Occipital lobe (tissue), 2 donors: Measurements from ENCODE around the gene FBXO42. TPM values are rescaled to one million over a fixed set of nuclear protein-coding genes. Genes with fewer than 3 reads are reported as not detected.
"Not testable (repeated sequence)": the region's sequence is repeated elsewhere in the genome, so short reads cannot be mapped to it uniquely, and the experiment has no call there.

Experiments used
- DNase-seq: peaks from one replicate; lab custom pipeline; 2025; lab: John Stamatoyannopoulos, UW
- total RNA-seq: library from RNA; depleted of rRNA; stranded (reverse); fragments of >200 nt; gene quantifications from one replicate; pipeline ENCODE4 v1.2.3, GENCODE V29; 2014

The FBXO42 gene
- total RNA-seq, 1 donor from 2014 or later = 29.5 TPM

DNA sequence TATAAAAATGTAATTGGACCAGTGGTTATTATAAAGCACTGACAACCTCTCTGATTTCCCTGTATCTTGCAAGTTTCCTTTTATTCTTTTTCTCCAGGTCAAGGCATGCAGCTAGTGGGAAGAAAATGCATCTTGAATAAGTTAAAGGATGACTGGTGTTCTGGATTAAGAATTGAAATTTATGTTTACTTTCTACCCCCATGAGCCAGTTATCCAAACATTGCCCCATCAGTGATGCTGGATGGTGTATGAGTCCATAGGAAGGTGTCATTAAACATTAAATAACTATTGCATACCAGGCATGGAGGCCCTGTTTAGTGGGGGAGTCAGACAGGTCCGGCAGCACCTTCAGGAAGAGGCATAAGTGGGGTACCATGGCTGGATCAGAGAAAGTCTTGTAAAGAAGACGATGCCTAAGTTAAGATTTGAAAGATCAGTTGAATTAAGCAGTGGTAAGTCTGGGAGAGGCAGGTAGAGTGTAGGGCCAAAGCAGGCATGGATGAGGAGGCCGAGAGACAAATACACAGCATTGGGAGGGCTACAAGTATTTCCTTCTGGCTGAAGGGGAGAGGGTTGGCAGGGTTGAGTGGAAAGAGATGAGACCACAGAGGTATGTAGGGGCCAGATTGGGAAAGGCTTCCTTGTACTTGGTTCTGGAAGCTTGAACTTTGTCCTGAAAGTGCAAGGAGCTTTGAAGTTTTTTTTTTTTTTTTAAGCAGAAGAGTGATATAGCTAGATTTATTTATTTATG lies 20.4 kb upstream of the FBXO42 start:
- DNase-seq = no peak

DNA sequence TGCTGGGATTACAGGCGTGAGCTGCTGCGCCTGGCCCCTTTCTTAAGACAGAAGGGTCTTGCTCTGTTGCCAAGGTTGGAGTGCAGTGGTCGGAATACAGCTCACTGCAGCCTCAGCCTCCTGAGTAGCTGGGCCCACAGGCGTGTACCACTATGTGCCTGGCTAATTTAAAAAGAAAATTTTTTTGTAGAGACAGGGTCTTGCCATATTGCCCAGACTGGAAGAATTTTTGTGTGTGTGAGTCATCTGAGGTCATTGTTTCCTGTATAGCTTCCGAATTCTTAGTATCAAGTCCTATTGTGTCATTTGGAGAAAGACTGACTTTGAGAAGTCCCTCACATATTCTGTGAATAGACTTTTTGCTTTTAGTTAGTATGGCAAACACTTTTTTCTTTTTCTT lies 19.4 kb upstream of the FBXO42 start:
- DNase-seq = no peak

DNA sequence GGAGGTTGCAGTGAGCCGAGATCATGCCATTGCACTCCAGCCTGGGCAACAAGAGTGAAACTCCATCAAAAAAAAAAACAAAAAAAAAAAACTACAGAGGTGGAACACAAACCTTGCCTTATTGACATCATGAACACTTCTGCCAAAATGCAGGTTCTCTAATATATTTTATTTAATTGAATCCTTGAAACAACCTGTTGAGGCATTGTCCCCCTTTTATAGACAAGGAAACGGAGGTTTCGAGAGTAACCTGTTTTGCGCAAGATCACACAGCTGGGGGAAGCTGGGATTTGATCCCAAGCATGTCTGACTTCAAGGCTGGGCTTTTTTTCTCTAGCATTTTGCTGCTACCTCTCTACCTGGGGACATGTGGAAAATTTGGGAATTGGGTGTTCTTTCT lies 17.5 kb upstream of the FBXO42 start:
- DNase-seq = no peak

DNA sequence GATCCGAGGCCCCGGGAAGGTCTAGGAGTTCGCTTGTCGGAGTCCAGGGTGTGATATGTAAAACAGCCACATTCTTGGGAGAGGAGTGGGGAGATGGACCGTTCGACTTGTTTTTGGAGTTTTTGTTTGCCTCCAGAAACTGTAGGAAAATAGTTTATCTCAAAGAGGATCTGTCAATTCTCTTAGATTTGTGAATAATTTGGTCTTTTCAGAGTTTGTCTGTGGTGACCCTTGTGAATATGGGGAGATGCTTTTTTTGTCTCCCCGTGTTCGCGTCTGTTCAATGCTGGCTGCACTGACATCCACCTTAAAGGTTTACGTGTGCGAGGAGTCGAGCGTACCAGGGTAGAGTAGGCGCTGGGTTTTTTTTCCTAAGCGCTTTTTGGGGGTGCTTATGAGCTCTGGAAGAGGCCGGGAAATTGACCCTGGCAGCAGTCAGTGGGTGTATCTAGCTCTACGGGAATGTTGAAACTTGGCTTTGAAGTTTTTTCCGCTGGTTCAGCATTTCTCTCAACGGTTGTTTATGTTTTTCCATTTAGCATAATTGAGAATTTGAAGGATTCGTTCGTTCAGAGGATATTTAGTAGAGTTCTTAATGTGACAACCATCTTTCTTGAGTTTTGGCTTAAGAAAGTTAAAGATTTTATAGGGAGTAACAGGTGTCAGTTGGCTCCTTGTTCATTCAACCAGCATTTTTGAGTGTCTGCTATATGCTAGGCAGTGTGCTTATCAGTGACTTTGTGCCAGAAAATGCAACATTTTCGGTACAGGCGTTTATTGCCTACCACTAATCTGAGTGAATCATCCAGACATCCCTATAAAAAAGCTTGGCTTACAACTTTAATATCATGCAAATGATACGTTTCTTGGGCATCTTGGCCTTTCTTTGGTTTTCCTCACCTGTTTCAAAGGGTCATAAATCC lies 15.9 kb upstream of the FBXO42 start:
- no peak for DNase-seq

DNA sequence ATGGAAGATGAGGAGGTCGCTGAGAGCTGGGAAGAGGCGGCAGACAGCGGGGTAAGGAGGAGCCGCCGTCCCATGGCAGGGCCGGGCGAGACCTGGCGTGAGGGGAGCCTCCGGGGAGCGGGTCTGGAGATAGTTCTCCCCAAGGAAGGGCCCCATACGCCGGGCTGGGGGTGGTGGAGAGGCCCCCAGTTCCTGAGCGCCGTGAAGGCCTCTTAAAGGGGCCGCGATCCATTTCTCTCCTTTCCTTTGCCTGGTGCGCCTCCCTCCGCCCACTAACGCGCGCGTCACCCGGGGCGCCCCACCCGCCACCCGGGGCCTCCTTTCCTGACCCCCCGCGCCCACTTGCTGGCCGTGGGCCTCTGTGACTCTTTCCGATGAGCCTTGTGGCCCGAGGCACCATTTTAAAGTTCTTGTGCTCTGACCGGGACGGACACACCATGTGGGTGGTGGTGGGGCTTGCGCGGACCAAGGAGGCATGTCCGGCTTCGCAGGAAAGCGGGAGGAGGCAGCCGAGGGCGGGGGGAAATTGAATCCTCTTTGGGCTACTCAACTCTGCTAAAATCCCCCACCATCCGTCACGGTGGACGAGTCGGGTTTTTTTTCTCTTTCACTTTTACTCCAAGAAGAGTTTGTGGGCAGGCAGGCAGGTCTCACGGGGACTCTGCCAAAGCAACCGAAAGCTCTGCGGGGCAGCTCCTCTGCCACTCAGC lies 15.1 kb upstream of the FBXO42 start:
- peak; percentile 93 for DNase-seq

DNA sequence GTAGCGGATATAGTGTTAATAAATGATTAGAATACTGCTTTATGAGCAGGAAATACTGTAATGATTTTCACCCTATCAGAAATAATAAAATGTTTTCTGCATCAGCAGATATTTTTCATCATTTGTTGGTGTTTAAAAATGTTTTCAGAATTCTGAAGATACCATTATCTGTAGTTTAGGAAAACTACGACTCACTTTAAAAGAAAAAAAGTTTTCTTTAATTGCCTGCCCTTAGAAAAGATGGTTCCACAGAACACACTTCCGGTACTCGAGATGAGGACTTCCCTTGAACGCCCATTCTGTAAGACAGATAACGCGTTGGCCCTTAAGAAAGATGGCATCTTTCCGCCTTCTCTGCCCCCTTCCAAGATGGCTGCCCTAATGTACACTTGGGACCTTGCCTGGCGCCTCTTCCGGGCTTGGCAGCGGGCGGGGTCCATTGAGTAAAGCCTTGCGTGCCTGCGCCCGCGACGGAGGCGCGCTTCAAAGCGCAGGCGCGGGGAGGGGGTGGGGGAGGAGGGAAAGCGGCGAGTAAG lies 14.5 kb upstream of the FBXO42 start, which contains the start of gene SZRD1:
SZRD1 (plus strand) TSS at position 521 of the 536 bp plus-strand sequence. CDS start 16 bp downstream, outside the sequence.
- peak; percentile 97 for DNase-seq

DNA sequence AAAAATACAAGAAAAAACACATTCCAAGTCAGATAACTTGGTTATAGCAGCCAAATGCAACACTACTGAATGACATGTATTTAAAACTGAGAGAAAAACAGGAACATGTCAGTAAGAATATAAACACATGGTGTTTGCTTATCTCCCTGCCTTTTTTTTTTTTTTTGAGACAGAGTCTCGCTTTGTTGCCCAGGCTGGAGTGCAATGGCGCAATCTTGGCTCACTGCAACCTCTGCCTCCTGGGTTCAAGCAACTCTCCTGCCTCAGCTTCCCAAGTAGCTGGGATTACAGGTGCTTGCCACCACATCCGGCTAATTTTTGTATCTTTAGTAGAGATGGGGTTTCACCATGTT lies 12.8 kb upstream of the FBXO42 start:
- DNase-seq = not testable (repeated sequence)

DNA sequence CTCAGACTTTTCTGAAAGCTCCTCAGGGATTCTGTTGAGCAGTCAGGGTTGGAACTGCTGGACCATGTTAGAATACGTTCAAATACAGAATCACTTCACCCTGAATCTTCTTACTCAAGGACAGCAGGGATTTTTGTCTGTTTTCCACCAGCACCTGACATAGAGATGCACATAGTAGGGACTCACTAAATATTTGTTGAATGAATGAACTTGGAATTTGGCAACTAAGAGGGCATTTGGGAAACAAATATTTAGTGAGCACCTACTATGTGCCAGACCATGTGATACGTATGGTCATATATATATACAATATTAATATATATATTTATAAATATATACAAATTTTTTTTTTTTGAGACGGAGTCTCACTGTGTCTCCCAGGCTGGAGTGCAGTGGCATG lies 4.6 kb upstream of the FBXO42 start:
- DNase-seq = no peak

DNA sequence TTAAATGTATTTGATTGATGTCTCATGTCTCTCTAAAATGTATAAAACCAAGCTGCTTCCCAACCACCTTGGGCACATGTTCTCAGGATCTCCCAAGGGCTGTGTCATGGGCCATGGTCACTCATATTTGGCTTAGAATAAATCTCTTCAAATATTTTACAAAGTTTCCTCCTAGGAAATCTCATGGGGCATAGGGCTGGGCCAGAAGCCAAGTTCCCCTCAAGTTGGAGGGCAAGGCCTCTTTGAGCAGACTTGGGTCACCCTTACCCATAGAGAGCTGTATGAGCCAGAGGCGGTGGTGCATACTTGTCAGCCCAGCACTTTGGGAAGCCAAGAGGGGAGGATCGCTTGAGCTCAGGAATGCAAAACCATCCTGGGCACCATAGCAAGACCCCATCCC lies 2.3 kb upstream of the FBXO42 start:
- no peak for DNase-seq

DNA sequence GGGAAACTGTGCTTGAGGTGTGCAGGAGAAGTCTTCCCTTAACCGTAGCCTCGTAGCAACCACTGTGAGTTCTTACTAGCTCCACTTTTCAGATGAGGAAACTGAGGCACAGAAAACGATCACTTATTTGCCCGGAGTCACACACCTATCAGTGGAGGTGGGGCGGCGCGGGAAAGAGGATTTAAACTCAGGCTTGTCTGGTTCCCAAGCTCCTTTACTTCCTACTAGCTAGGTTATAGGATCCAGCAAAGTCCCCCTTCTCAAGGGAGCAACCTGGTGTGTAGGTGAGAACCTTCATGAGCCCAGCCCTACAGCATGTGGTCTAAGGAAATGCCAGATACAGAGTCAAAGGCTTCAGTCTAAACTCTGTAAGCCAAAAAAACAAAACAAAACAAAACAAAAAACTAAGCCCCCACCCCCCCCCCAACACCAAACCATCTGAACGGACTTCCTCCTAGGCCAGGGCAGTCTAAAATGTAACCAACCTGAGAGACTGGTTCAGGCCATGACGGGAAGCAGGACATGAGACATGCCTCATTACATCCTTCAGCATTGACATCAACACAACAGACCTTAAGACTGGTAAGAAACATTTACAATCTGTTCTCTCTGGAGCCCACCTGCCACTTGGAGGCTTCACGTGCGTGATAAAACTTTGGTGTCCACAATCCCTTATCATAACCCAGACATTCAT lies 709 bp upstream of the FBXO42 start:
- DNase-seq = no peak

DNA sequence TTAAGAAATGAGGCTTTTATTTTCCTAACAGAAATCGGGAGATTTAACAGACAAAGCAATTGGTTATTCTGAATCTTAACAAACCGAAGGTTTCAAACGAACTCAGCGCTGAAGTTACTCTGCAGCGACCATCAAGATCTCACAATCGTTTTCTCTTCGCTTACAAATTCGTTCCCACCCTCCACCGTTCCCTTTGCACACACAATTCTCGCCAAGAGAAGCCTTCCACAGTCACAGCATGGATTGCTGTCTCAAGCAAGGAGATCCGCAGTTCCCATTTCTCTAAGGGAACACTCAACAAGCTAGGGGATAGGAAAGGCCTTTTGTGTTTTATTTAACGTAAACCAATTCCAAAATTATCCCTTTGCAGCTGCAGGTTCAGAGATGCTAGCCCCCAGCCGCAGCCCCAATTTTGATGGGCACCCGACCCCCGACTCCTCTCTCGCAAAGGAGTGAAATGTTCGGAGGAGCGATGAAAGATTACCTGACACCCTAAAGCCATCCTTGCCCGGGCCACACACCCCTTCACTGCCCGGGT lies 755 bp downstream of the FBXO42 start:
- DNase-seq = peak; percentile 7

DNA sequence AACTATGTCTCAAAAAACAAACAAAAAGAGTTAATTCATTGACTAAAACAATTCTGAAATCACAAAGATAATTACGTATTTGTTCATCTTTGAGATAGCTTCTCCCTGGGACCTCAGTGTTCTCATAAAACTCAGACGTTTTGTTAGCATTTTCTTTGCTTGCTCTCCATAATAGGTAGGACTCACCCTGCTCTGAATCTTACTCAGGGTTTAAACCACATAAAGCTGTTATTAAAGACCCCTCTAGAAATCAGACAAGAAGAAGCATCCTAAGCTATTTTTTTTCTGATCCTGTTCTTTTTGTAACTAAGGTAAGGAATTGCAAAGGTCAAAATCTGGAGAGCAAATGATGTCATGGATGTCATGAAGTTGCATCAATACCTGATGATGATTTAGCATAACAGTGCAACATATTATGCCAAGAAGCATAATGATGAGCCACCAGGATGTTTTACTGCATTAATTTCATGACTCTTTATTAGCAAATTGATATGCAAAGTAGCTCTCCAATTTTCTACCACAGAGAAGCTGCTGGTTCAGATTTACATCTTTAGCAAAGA lies 2.4 kb downstream of the FBXO42 start:
- no peak for DNase-seq

DNA sequence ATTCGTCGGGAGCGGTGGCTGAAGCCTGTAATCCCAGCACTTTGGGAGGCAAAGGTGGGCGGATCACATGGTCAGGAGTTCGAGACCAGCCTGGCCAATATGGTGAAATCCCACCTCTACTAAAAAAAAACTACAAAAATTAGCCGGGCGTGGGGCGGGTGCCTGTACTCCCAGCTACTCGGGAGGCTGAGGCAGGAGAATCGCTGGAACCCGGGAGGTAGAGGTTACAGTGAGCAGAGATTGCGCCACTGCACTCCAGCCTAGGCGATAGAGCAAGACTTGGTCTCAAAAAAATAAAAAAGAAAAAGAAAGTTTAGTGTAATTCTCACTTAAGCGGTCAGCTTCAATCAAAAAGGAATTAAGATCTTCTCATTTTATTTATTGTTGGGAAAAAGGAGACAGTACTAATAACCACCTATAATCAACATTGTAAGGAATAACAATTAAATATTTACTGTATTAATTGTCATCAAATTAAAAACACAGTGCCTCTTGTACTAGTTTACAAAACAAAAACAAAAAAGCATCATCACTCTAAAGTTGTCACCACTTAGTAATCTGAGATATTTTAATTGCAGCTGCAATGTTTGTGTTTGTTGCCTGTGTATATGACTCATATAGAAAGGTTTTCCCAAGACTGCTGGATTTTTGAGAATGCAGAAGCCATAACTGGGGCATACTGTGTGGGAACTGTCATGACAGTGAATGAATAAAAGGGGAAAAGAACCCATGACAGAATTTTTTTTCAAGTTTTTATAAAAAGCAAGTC lies 3.7 kb downstream of the FBXO42 start:
- no peak for DNase-seq

DNA sequence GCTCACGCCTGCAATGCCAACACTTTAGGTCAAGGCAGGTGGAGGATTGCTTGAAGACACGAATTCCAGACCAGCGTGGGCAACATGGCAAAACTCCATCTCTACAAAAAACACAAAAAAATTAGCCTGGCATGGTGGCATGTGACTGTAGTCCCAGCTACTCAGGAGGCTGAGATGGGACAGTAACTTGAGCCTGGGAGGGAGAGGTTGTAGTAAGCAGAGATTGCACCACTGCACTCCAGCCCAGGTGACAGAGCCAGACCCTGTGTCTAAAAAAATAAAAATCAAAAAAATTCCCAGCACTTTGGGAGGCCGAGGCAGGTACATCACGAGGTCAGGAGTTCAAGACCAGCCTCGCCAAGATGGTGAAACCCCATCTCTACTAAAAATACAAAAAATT lies 9.0 kb downstream of the FBXO42 start:
- not testable (repeated sequence) for DNase-seq

DNA sequence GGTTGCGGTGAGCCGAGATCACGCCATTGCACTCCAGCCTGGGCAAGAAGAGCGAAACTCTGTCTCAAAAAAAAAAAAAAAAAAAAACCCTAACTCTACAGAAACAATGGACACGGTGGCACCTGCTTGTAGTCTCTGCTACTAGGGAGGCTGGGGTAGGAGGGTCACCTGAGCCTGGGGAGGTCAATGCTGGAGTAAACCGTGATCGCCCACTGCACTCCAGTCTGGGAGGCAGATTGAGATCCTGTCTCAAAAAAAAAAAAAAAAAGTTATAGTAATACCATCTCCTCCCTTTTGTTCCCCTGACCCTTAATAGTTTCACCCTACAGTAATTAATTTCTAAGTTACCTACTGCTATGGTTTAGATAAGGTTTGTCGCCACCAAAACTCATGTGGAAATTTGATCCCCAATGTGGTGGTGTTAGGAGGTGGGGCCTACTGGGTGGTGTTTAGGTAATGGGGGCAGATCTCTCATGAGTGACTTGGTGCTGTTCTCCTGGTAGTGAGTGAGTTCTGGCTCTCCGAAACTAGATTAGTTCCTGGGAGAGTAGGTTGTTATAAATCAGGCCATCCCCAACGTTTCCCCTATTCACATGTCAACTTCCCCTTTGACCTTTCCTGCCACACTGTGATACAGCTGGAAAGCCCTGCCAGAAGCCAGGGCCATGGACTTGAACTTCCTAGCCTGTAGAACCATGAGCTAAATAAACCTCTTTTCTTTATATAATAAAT lies 9.8 kb downstream of the FBXO42 start:
- no peak for DNase-seq

DNA sequence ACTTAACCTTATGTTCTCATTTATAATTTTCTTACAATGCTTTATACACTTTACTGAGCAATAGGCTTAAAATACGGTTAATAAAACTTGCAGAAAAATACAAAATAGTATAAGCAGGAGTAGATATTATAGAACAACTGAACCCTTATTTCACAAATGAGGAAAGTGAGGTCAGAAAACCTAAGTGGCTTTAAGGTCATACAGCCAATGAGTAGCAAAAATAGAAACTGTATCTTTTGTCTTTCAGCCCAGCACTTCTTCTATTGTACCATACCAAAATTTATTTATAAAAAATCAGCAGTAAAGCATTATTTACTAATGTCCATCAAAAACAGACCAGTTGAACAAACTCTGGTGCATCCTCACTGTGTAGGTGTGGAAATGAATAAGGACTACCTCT lies 11.6 kb downstream of the FBXO42 start:
- DNase-seq = no peak

DNA sequence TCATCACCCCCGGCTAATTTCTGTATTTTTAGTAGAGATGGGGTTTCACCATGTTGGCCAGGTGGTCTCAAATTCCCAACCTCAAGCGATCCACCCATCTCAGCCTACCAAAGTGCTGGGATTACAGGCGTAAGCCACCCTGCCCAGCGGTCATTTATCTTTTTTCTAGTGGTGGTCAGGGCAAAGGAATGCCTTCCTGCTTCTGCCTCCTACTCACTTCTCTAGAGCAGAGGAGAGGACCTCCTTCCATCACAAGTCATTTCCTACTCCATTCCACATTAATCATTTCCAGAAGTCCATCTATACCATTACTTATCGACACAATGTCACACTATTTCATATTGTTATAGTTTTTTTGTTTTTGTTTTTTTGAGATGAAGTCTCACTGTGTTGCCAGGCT lies 13.3 kb downstream of the FBXO42 start:
- DNase-seq = no peak

DNA sequence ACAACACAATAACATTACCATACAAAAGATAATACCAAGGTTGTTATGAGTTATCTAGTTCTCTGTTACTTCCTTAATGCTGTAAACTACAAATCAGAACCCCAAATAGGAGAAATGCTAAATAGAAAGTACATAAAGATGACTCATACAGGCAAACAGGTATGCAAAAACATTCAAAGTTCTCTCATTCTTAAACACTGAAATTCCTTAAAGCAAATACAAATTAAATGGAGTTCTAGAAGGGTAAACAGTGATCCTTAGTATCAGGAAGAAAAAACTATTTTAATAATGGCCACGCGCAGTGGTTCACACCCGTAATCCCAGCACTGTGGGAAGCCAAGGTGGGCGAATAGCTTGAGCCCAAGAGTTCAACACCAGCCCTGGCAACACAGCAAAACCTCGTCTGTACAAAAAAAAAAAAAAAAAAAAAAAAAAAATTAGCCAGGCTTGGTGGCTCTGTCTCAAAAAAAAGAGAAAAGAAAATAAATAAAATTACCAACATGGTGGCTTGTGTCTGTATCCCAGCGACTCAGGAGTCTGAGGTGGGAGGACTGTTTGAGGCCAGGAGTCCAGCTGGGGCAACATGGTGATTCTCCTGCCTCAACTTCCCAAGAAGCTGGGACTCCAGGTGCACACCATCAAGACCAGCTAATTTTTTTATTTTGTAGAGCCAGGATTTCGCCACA lies 17.5 kb downstream of the FBXO42 start:
- DNase-seq = no peak
